ENCODE measurements around the gene ARHGEF28. TPM values are rescaled to one million over a fixed set of nuclear protein-coding genes. Genes with fewer than 3 reads are reported as not detected.
A peak's percentile ranks its signal among the peaks of the same experiment; 100 is the strongest.

The ARHGEF28 gene
- total RNA-seq, 6 experiments from 2014 or later = 7.5 to 13.6 (median 8.5) TPM

DNA sequence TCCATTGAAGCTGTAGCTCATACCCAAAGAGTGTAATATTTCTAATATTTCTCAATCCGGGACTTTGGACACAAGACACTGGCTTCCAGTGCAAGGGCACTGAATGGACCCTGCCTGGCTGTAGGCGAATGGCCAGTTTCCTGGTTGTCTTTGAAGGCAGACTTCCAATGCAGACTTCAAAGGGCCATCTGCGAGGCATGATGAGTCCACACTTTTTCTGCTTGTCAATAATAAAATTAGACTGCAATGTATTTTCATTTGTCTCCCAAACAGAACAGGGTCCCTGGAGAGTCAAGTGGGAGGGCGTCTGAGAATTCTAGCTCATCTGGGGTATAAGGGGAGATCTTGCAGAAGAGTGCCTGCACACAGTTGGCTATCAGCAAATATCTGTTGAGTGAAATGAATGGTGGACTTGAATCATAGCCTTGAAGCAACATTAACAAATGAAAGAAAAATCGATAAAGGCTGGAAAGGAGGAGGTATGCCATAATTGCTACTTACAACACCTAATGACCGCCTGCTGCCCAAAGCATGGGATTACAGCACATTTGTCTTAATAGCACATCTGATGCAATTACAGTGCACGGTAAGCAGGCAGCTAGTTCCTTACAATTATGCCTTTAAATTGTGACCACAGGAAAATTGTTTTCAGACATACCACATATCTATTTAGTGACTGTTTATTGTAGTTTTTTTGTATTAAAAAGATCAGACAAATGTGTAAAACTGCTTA lies 137.5 kb downstream of the ARHGEF28 start:
- DNase-seq = peak; percentile 48
- Mint-ChIP-seq H3K27ac (peak overlapping the region; percentile 80), H3K4me3 (peak overlapping the region; percentile 41), H3K27me3 (ENCODE audit: insufficient read depth) (no peaks in the 10 kb centered on the region; the same call in 1 of the 2 replicates), H3K4me1 (ENCODE audit: low read depth) (peaks cover 37% of the 10 kb centered on the region), H3K36me3 (ENCODE audit: low read depth) (peaks cover 38% of the 10 kb centered on the region), H3K9me3 (peaks cover 19% of the 10 kb centered on the region)
- TF ChIP-seq, protein P1, sequence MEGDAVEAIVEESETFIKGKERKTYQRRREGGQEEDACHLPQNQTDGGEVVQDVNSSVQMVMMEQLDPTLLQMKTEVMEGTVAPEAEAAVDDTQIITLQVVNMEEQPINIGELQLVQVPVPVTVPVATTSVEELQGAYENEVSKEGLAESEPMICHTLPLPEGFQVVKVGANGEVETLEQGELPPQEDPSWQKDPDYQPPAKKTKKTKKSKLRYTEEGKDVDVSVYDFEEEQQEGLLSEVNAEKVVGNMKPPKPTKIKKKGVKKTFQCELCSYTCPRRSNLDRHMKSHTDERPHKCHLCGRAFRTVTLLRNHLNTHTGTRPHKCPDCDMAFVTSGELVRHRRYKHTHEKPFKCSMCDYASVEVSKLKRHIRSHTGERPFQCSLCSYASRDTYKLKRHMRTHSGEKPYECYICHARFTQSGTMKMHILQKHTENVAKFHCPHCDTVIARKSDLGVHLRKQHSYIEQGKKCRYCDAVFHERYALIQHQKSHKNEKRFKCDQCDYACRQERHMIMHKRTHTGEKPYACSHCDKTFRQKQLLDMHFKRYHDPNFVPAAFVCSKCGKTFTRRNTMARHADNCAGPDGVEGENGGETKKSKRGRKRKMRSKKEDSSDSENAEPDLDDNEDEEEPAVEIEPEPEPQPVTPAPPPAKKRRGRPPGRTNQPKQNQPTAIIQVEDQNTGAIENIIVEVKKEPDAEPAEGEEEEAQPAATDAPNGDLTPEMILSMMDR (IDR thresholded peaks at IDR 0.05) = peak; percentile 26; the same call in 1 of the 2 replicates

DNA sequence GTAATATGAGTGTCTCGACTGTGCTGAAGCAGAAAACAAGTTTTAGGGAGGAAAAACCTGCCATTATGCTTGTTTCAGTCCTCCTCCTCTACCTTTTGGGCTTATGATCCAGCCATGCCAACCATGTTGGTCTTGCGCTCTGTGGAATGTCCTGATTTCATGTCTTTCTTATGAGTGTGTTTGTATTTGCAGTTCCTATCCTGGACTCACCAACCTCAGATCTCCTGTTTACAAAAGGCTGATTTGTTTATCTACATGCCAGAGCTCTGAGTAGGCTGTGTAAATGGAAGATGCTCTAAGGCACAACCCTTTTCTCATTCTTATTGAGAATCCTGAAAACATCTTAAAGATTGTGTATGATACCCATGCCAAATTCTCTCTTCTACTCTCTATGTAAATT lies 138.6 kb downstream of the ARHGEF28 start:
- peak overlapping the region; percentile 41 for H3K4me3 Mint-ChIP-seq
- peak overlapping the region; percentile 80 for H3K27ac Mint-ChIP-seq
- TF ChIP-seq, protein P1 (IDR thresholded peaks at IDR 0.05) = no peak
- H3K27me3 Mint-ChIP-seq (ENCODE audit: insufficient read depth) = no peaks in the 10 kb centered on the region; the same call in 1 of the 2 replicates
- H3K9me3 Mint-ChIP-seq = peaks cover 30% of the 10 kb centered on the region
- H3K4me1 Mint-ChIP-seq (ENCODE audit: low read depth) = peaks cover 36% of the 10 kb centered on the region
- DNase-seq = peak; percentile 83
- H3K36me3 Mint-ChIP-seq (ENCODE audit: low read depth) = peaks cover 48% of the 10 kb centered on the region

DNA sequence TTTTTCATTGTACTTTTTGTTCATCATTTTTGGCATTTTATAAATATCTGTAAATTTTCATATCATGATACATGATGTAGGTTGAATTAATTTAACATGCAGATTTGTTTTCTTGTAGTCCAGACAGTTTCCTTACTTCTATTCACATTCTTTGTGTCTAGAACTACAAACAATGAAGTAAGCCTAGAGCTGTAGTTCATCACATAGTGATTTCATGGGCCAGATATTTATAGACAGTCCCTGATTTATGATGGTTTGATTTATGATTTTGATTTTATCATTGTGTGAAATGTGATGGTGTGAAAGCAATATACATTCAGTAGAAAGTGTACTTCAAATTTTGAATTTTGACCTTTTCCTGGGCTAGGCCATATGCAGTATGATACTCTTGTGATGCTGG lies 139.0 kb downstream of the ARHGEF28 start:
- Mint-ChIP-seq H3K27ac (peak overlapping the region; percentile 80), H3K4me3 (peak overlapping the region; percentile 41)

DNA sequence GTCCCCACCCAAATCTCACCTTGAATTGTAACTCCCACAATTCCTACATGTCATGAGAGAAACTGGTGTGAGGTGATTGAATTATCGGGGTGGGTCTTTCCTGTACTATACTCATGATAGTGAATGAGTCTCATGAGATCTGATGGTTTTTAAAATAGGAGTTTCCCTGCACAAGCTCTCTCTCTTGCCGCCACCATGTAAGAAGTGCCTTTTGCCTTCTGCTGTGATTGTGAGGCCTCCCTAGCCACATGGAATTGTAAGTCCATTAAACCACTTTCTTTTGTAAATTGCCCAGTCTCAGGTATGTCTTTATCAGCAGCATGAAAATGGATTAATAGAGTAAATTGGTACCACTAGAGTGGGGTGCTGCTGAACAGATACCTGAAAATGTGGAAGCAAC lies 140.9 kb downstream of the ARHGEF28 start:
- no peaks in the 10 kb centered on the region; the same call in 1 of the 2 replicates for H3K27me3 Mint-ChIP-seq (ENCODE audit: insufficient read depth)
- H3K4me1 Mint-ChIP-seq (ENCODE audit: low read depth) = peaks cover 40% of the 10 kb centered on the region
- DNase-seq = no peak
- TF ChIP-seq, protein P1 (IDR thresholded peaks at IDR 0.05) = no peak
- peaks cover 48% of the 10 kb centered on the region for H3K36me3 Mint-ChIP-seq (ENCODE audit: low read depth)
- H3K4me3 Mint-ChIP-seq = no peak overlapping the region
- H3K27ac Mint-ChIP-seq = no peak overlapping the region
- H3K9me3 Mint-ChIP-seq = peaks cover 30% of the 10 kb centered on the region

More for the DNA sequence above, 139.0 kb downstream of the ARHGEF28 start:
- TF ChIP-seq, protein P1 (IDR thresholded peaks at IDR 0.05) = no peak
- Mint-ChIP-seq H3K36me3 (ENCODE audit: low read depth) (peaks cover 48% of the 10 kb centered on the region), H3K9me3 (peaks cover 30% of the 10 kb centered on the region), H3K27me3 (ENCODE audit: insufficient read depth) (no peaks in the 10 kb centered on the region; the same call in 1 of the 2 replicates), H3K4me1 (ENCODE audit: low read depth) (peaks cover 33% of the 10 kb centered on the region)
- DNase-seq = peak; percentile 30

DNA sequence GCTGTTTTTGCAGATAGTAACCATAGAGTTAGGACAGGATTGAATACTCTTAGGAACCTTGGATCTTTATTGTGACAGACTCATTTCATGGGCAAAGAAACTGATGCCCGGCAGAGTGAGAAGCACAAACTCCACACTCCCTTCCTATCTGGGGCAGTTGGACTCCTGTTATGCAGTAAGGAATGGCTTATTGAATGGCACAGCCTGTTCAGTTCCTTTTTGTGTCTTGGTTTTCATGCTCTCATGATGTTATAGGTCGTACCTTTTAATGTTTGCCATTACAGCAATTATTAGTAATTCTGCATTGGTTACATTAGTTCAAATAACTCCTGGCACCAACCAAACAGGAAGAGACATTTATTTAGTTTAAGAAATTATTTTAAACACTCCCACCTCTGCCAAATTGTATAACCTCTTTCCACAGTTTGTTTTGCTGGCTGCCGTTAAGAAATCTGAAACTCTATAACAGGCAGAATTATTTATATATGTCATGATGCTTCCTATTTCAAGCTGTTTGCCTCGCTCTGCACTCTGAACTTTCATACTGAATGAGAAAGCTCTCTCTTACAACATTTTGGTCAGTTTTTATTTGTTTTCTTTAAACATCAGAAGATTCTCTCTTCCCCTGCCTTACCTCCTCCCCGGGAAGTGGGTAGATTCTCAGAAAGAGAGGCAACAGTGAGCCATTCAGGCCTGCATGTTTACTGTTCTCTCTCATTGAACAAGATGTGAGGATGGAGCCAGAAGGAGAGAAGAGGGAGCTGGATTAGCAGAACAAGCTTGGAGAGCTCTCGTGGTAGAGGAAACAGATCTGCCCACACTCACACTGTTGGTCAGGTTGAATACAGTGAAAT lies 144.4 kb downstream of the ARHGEF28 start:
- H3K4me1 Mint-ChIP-seq (ENCODE audit: low read depth) = peaks cover 15% of the 10 kb centered on the region
- H3K27me3 Mint-ChIP-seq (ENCODE audit: insufficient read depth) = no peaks in the 10 kb centered on the region; the same call in 1 of the 2 replicates
- H3K36me3 Mint-ChIP-seq (ENCODE audit: low read depth) = peaks cover 38% of the 10 kb centered on the region
- peak overlapping the region; percentile 56 for H3K27ac Mint-ChIP-seq
- H3K9me3 Mint-ChIP-seq = peaks cover 28% of the 10 kb centered on the region
- DNase-seq = no peak
- TF ChIP-seq, protein P1 (IDR thresholded peaks at IDR 0.05) = no peak
- no peak overlapping the region; the same call in 1 of the 2 replicates for H3K4me3 Mint-ChIP-seq
